Karpas-422 (cell line): Measurements from ENCODE around the gene FRMPD3. TPM values are rescaled to one million over a fixed set of nuclear protein-coding genes. Genes with fewer than 3 reads are reported as not detected.

Experiments
- DNase-seq: peaks from one replicate; pipeline ENCODE4 v3.0.0-alpha.2; 2015
- H2AFZ ChIP-seq: fragments of 200-600 bp; sonication (generic); 2 replicates; pipeline ENCODE4 v1.6.1; 2014; ENCODE audit warnings: antibody characterized with exemption, low read length, mixed read lengths
- H3K27ac ChIP-seq: fragments of 200-600 bp; sonication (generic); 2 replicates; pipeline ENCODE4 v1.5.1; 2014; ENCODE audit warnings: mild to moderate bottlenecking, low read length, moderate library complexity
- H3K27me3 ChIP-seq: fragments of 200-600 bp; sonication (generic); 2 replicates; pipeline ENCODE4 v1.6.1; 2014; ENCODE audit warnings: low read length, mixed read lengths
- H3K36me3 ChIP-seq: fragments of 200-600 bp; sonication (generic); 2 replicates; pipeline ENCODE4 v1.6.1; 2014; ENCODE audit warnings: low read length, mixed read lengths; ENCODE audit not compliant: insufficient read depth
- H3K4me1 ChIP-seq: fragments of 200-600 bp; sonication (generic); 2 replicates; pipeline ENCODE4 v1.6.1; 2014; ENCODE audit warnings: mild to moderate bottlenecking, low read length, mixed read lengths
- H3K4me2 ChIP-seq: fragments of 200-600 bp; sonication (generic); 2 replicates; pipeline ENCODE4 v1.6.1; 2014; ENCODE audit warnings: low read length, low read depth, mild to moderate bottlenecking; ENCODE audit not compliant: poor library complexity, severe bottlenecking
- H3K4me3 ChIP-seq: fragments of 200-600 bp; sonication (generic); 2 replicates; pipeline ENCODE4 v1.5.1; 2014; ENCODE audit warnings: mild to moderate bottlenecking, antibody characterized with exemption, low read length, mixed read lengths
- H3K79me2 ChIP-seq: fragments of 200-600 bp; sonication (generic); 2 replicates; pipeline ENCODE4 v1.6.1; 2014; ENCODE audit warnings: mild to moderate bottlenecking, low read length, mixed read lengths
- H3K9ac ChIP-seq: fragments of 200-600 bp; sonication (generic); 2 replicates; pipeline ENCODE4 v1.6.0; 2014; ENCODE audit warnings: low read length
- H3K9me2 ChIP-seq: fragments of 200-600 bp; sonication (generic), shearing (Covaris generic); replicated peaks from 2 replicates; pipeline ENCODE4 v1.6.0; 2014; ENCODE audit warnings: mild to moderate bottlenecking, low read length, moderate library complexity; ENCODE audit not compliant: insufficient read depth
- H3K9me3 ChIP-seq: fragments of 300-700, 200-600 bp; sonication (generic); 2 replicates; pipeline ENCODE4 v1.6.1; 2014; ENCODE audit warnings: low read length, mixed read lengths
- H4K20me1 ChIP-seq: fragments of 200-600 bp; sonication (generic); 2 replicates; pipeline ENCODE4 v1.6.1; 2014; ENCODE audit warnings: mild to moderate bottlenecking, antibody characterized with exemption, low read length, low read depth; ENCODE audit not compliant: insufficient read depth
- total RNA-seq: library from RNA; depleted of rRNA; stranded (reverse); fragments of >200 nt; shearing (Covaris generic); gene quantifications from 2 replicates; pipeline ENCODE4 v1.2.3, GENCODE V29; 2014; ENCODE audit warnings: low replicate concordance

Gene FRMPD3
- total RNA-seq, 1 experiment from 2014 or later, result 6.4 TPM

- no peaks in the 10 kb centered on the region for H4K20me1 ChIP-seq
- H2AFZ ChIP-seq, result no peak overlapping the region
Observed at GRCh38 chrX:107445631-107446030, 3.8 kb upstream of the FRMPD3 start.

GRCh38 chrX:107447642-107448041 lies 1.8 kb upstream of the FRMPD3 start:
- no peak for DNase-seq
- no peaks in the 10 kb centered on the region for H3K9me2 ChIP-seq
- H3K27ac ChIP-seq, result no peak overlapping the region
- H3K4me1 ChIP-seq, result peaks cover 65% of the 10 kb centered on the region
- no peaks in the 10 kb centered on the region for H3K36me3 ChIP-seq
- no peaks in the 10 kb centered on the region for H4K20me1 ChIP-seq
- peak overlapping the region; percentile 82; the same call in 1 of the 2 replicates for H3K9ac ChIP-seq
- H2AFZ ChIP-seq, result no peak overlapping the region
- peak overlapping the region; percentile 73 for H3K4me2 ChIP-seq
- H3K79me2 ChIP-seq, result no peaks in the 10 kb centered on the region
- no peaks in the 10 kb centered on the region for H3K9me3 ChIP-seq
- no peak overlapping the region; the same call in 1 of the 2 replicates for H3K4me3 ChIP-seq
- no peaks in the 10 kb centered on the region for H3K27me3 ChIP-seq

More at GRCh38 chrX:107445631-107446030, 3.8 kb upstream of the FRMPD3 start:
- DNase-seq, result no peak
- Histone ChIP-seq H3K36me3 (no peaks in the 10 kb centered on the region), H3K79me2 (no peaks in the 10 kb centered on the region), H3K9me3 (no peaks in the 10 kb centered on the region), H3K4me2 (no peak overlapping the region), H3K27ac (no peak overlapping the region), H3K27me3 (no peaks in the 10 kb centered on the region), H3K9me2 (no peaks in the 10 kb centered on the region), H3K4me1 (peaks cover 60% of the 10 kb centered on the region), H3K9ac (no peak overlapping the region), H3K4me3 (no peak overlapping the region)

- H3K9ac ChIP-seq, result peak overlapping the region; percentile 82
- no peaks in the 10 kb centered on the region for H3K9me3 ChIP-seq
- no peak overlapping the region; the same call in 1 of the 2 replicates for H3K27ac ChIP-seq
- no peaks in the 10 kb centered on the region for H3K9me2 ChIP-seq
- peak overlapping the region; percentile 71 for H3K4me3 ChIP-seq
- H3K4me2 ChIP-seq, result peak overlapping the region; percentile 73
- H3K36me3 ChIP-seq, result no peaks in the 10 kb centered on the region
- no peaks in the 10 kb centered on the region for H4K20me1 ChIP-seq
- no peak for DNase-seq
- peaks cover 65% of the 10 kb centered on the region for H3K4me1 ChIP-seq
- H3K79me2 ChIP-seq, result no peaks in the 10 kb centered on the region
- H3K27me3 ChIP-seq, result no peaks in the 10 kb centered on the region
- no peak overlapping the region for H2AFZ ChIP-seq
Observed at GRCh38 chrX:107448625-107448997, 841 bp upstream of the FRMPD3 start.

- Histone ChIP-seq H3K36me3 (no peaks in the 10 kb centered on the region), H4K20me1 (no peaks in the 10 kb centered on the region), H3K4me2 (peak overlapping the region; percentile 75), H3K27ac (peak overlapping the region; percentile 69), H2AFZ (no peak overlapping the region), H3K27me3 (no peaks in the 10 kb centered on the region), H3K4me1 (peaks cover 70% of the 10 kb centered on the region), H3K9ac (peak overlapping the region; percentile 82), H3K9me2 (no peaks in the 10 kb centered on the region), H3K4me3 (peak overlapping the region; percentile 71), H3K79me2 (0 out of 2 replicates have a peak, but pooled peaks cover 2% of the 10 kb centered on the region), H3K9me3 (no peaks in the 10 kb centered on the region)
- peak; percentile 87 for DNase-seq
Observed at GRCh38 chrX:107450823-107451509, 1.5 kb downstream of the FRMPD3 start.

- peak overlapping the region; percentile 71 for H3K4me3 ChIP-seq
- H3K36me3 ChIP-seq, result no peaks in the 10 kb centered on the region
- H3K9ac ChIP-seq, result peak overlapping the region; percentile 82
- H3K9me2 ChIP-seq, result no peaks in the 10 kb centered on the region
- H3K4me1 ChIP-seq, result peaks cover 63% of the 10 kb centered on the region
- no peaks in the 10 kb centered on the region for H3K9me3 ChIP-seq
- peak; percentile 67 for DNase-seq
- no peak overlapping the region for H2AFZ ChIP-seq
- H4K20me1 ChIP-seq, result no peaks in the 10 kb centered on the region
- H3K4me2 ChIP-seq, result peak overlapping the region; percentile 75
- no peaks in the 10 kb centered on the region for H3K27me3 ChIP-seq
- 0 out of 2 replicates have a peak, but pooled peaks cover 2% of the 10 kb centered on the region for H3K79me2 ChIP-seq
- H3K27ac ChIP-seq, result peak overlapping the region; percentile 49; the same call in 1 of the 2 replicates
Observed at GRCh38 chrX:107451731-107452130, 2.3 kb downstream of the FRMPD3 start.

GRCh38 chrX:107452581-107452980 lies 3.1 kb downstream of the FRMPD3 start:
- H3K9me2 ChIP-seq, result no peaks in the 10 kb centered on the region
- H4K20me1 ChIP-seq, result no peaks in the 10 kb centered on the region
- H3K4me1 ChIP-seq, result peaks cover 55% of the 10 kb centered on the region
- no peak overlapping the region for H3K9ac ChIP-seq
- H3K79me2 ChIP-seq, result 0 out of 2 replicates have a peak, but pooled peaks cover 2% of the 10 kb centered on the region
- no peaks in the 10 kb centered on the region for H3K9me3 ChIP-seq
- H3K27me3 ChIP-seq, result no peaks in the 10 kb centered on the region
- H3K36me3 ChIP-seq, result no peaks in the 10 kb centered on the region
- DNase-seq, result no peak
- no peak overlapping the region for H2AFZ ChIP-seq
- H3K4me3 ChIP-seq, result no peak overlapping the region
- H3K27ac ChIP-seq, result no peak overlapping the region
- peak overlapping the region; percentile 75 for H3K4me2 ChIP-seq

GRCh38 chrX:107454302-107454701 lies 4.8 kb downstream of the FRMPD3 start:
- DNase-seq, result no peak
- Histone ChIP-seq H3K4me3 (no peak overlapping the region), H3K9ac (no peak overlapping the region), H3K27ac (no peak overlapping the region), H3K9me3 (no peaks in the 10 kb centered on the region), H3K36me3 (no peaks in the 10 kb centered on the region), H4K20me1 (no peaks in the 10 kb centered on the region), H2AFZ (no peak overlapping the region), H3K9me2 (no peaks in the 10 kb centered on the region), H3K4me1 (peaks cover 43% of the 10 kb centered on the region), H3K4me2 (no peak overlapping the region), H3K27me3 (no peaks in the 10 kb centered on the region), H3K79me2 (0 out of 2 replicates have a peak, but pooled peaks cover 2% of the 10 kb centered on the region)

GRCh38 chrX:107457289-107457688 lies 7.8 kb downstream of the FRMPD3 start:
- Histone ChIP-seq H3K79me2 (0 out of 2 replicates have a peak, but pooled peaks cover 2% of the 10 kb centered on the region), H3K27me3 (no peaks in the 10 kb centered on the region), H3K4me2 (no peak overlapping the region), H3K36me3 (no peaks in the 10 kb centered on the region), H3K9ac (no peak overlapping the region), H2AFZ (no peak overlapping the region), H3K27ac (no peak overlapping the region), H4K20me1 (no peaks in the 10 kb centered on the region), H3K4me3 (no peak overlapping the region), H3K9me2 (no peaks in the 10 kb centered on the region), H3K9me3 (no peaks in the 10 kb centered on the region), H3K4me1 (peaks cover 28% of the 10 kb centered on the region)
- no peak for DNase-seq
